GF-D8 (cell line): Measurements from ENCODE around the gene HNRNPAB.

Source experiments
- DNase-seq: peaks from one replicate; lab custom pipeline; 2025; lab: John Stamatoyannopoulos, UW

Gene HNRNPAB

DNA sequence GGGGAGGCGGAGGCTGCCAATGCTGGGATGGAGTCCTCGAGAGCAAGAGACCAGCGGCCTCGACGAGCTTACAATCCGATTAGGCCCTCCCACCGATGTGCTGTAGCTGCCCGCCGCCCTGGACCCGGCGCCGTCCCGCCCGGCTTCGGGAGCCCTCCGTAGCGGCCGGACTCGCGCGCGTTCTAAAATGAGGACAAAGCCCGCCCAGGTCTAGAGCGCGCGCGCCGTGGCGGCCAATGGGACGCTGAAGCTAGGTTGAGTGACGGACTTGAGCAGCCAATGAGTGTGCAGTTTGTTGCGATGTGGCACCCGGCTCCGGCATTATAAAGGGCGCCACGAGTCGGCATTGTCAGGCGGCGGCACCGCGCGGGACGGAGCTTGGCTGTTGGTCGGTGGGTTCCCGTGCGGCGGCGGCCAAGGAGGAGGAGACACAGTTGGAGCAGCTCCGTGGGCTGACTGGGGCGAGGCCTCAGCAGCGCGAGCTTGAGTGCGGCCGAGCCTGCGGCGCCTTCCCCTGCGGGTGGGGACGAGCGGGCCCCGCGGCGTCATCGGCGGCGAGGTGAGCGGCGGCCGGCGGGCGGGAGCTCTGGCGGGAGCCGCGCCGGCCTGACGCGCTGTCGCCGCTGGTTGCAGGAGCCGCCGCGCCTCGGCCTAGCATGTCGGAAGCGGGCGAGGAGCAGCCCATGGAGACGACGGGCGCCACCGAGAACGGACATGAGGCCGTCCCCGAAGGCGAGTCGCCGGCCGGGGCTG is at the start of gene HNRNPAB:
Gene HNRNPAB (plus strand): TSS at position 352 of the 753 bp plus-strand sequence. CDS start 305 bp downstream, at position 657.
- DNase-seq: peak; percentile 84

GRCh38 chr5:178155065-178155464 is 49.3 kb upstream of the HNRNPAB start:
- no peak for DNase-seq

- no peak for DNase-seq
Observed at GRCh38 chr5:178160176-178160575, 44.2 kb upstream of the HNRNPAB start.

DNA sequence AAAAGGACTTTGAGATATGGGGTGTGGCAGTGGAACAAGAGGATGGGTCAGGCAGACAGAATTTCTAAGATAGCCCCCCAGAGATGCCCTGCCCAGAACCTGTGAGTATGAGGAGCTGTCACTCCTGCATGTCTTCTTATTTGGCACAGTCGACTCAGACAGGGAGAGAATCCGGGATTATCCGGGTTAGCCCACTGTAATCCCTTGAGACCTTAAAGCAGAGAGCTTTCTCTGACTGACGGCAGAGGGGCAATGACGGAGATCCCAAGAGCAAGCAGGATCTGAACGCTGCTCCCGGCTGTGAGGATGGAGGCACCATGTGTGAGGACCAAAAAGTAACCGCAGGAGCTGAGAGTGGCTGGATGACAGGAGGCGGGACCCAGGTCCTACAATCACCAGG is 41.9 kb upstream of the HNRNPAB start:
- no peak for DNase-seq

DNA sequence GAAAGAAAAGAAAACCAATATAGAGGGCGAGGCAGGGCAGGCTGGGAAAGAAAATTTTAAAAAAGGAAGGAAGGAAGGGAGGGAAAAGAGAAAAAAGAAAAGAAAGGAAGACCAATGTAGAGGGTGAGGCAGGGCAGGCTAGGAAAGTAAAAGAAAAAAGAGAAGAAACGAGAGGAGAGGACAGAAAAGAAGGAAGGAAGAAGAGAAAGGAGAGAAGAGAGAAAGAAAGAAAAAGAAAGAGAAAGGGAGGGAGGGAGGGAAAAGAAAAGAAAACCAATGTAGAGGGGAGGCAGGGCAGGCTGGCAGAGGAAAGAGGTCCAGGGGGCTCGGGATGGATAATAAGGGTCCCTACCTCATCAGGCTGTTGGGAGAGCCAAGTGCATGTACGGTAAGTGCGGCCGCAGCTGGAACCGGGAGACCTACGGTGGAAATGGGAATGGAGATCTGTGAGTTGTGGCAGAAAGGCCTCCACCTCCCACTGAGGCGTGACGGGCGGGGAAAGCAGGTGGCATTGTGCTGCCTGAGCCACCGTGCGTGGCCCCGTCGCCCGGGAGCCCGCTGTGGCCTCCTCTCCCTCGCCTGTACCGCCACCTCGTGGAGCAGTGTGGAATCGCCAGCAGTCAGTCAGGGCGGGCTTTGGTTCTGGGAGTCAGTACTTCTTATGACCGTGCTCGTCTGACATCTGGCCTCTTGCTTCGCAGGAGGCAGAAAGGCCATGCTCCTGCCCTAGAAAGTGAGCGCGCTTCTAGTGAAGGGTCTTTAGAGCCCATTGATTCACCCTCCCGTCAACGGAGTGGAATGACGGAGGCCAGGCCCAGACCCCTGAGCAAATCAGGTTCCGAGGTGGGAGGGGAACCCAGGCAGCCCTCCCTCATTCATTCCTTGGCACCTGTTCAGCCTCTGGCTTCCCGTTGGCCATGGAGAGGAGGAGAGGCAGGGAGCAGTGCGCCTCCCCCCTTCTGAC is 40.3 kb upstream of the HNRNPAB start:
- DNase-seq: peak; percentile 5

DNA sequence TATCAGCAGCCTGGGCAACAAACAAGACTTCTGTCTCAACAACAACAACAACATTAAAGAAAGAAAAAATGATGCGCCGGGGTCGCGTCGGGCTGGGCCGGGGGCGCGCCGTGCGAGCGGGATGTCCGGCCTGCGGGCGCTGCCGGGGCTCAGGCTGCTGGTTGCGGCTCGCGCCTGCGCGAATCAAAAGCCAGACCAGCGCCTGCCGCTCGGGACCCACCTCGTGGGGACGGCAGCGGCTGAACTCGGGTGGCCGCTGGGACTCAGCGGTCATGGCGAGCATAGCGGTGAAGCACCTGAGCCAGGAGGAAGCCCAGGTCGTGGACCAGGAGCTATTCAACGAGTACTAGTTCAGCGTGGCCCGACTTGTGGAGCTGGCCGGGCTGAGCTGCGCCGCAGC is 38.8 kb upstream of the HNRNPAB start:
- DNase-seq: no peak

- no peak for DNase-seq
Observed at GRCh38 chr5:178170455-178170854, 33.9 kb upstream of the HNRNPAB start.

GRCh38 chr5:178174456-178174855 is 29.9 kb upstream of the HNRNPAB start:
- DNase-seq: no peak

DNA sequence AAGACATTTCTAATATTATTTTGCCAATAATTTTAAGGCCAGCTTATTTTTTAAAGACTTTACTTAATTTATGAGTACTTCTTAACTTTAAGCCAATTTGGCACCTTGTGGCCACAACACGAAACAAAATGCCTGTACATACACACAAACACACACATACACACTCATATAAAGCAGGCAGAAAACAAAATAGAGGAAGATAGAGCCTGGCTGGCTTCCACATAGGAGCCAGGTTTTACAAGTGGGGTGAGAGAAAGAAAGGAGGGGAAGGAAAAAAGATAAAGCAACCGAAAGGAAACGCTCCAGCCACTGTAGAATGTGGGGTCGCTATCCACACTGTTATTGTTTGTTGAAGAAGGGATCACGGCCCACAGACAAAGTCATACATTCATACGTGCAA is 27.5 kb upstream of the HNRNPAB start:
- no peak for DNase-seq

DNA sequence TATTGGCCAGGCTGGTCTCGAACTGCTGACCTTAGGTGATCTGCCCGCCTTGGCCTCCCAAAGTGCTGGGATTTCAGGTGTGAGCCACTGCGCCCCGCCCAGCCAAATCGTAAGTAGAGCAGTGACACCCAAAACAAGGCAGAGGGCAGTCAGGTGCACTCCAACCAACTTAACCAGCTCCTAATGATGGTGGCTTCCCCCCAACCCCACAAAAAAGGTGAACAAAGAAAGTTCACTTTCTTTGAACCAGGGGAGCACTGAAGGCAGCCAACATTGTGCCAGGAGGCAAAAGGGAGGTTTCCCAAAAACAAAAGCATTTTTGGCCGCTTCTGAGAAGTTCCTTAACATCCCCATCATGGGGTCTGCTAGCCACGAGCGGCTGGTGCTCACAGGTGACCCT is 26.8 kb upstream of the HNRNPAB start:
- DNase-seq: no peak

GRCh38 chr5:178180141-178180863 is 24.0 kb upstream of the HNRNPAB start:
- no peak for DNase-seq

DNA sequence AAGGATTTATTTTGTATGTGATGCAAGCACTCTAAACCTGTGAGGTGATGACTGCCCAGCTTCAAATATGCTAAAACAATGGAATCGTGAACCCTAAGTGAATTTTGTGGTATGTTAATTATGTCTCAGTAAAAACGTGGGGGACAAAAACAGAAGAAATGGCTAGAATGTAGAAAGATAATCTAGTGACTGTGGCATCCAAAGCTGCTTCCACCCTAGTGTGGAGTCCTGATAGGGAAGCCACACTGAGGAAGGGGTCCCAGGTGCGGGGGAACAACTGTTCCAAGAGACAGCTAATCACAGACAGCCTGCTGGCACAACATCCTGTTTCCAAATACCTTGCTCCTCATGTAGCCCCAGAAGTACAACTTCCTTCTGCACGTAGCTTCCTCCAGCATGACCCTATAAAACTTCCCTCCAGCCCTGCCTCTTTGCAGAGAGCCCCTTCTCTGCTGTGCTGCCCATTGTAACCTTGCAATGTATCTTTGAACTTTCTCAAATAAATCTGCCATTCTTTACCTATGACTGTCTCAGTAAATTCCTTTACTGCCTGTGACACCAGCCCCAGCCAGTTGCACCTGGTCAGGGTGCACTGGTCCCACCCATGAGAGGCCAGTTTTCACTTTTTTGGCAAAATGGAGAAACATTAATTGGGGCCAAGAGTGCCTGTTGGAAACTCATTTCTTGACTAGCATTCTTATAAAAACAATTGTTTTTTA is 22.0 kb upstream of the HNRNPAB start:
- peak; percentile 100 for DNase-seq

GRCh38 chr5:178186427-178186826 is 17.9 kb upstream of the HNRNPAB start:
- peak; percentile 44 for DNase-seq

DNA sequence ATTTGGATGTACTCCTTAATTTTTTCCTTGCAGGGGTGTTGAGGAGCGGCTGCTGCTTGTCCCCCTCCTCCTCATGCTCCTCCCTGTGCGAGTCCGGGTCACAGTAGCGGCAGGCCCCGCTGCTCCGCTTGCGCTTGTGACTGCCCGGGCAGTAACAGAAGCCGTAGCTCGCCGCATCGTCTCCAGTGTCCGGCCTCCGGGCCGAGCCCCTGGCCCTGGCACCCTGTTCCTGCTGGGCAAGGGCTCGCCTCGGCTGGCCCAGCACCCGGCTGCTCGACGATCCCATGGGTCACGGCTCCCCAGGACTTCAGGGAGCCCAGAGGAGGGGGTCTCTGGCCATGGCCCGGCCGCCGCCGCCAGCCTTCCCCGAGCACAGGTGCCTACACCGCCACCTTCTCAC is 17.3 kb upstream of the HNRNPAB start, which contains the start of gene GMCL2:
Gene GMCL2 (minus strand): TSS at position 358 of the 400 bp plus-strand sequence. CDS start 72 bp downstream, at position 286.
- no peak for DNase-seq

GRCh38 chr5:178189433-178189832 is 14.9 kb upstream of the HNRNPAB start:
- DNase-seq: no peak

GRCh38 chr5:178191661-178192060 is 12.7 kb upstream of the HNRNPAB start:
- no peak for DNase-seq

DNA sequence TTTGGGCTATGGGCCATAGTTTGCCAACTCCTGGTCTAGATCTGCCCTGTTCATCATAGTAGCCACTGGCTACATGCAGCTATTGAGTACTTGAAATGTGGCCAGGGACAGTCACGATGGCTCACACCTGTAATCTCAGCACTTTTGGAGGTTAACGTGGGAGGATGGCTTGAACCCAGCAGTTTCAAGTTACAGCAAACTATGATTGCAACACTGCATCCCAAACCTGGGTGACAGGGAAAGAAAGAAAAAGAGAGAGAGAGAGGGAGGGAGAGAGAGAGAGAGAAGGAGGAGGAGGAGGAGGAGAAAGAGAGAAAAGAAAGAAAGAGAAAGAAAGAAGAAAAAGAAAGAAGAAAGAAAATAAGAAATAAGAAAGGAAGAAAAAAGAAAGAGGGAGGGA is 12.1 kb upstream of the HNRNPAB start:
- DNase-seq: no peak

GRCh38 chr5:178192787-178193186 is 11.5 kb upstream of the HNRNPAB start:
- DNase-seq: no peak

- no peak for DNase-seq
Observed at GRCh38 chr5:178193251-178193809, 11.0 kb upstream of the HNRNPAB start.

DNA sequence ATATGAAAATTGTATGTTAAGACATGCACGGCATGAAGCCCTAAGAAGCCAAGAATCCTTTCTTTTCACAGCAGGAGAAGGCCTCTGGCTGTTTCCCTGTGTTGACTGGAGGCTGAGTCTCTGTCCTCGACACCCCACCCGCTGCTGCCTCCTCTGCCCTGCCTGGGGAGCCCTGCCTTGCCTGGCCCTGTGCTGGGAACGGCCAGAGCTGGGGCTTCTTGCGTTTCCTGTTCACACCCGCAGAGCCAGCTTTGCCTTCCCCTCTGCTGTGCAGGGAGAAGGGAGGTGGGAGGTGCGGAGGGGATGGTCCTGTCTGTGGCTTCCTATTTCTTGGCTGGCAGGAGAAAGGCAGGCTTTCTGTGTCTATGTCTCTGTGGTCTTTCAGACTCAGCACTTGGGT is 10.3 kb upstream of the HNRNPAB start:
- DNase-seq: peak; percentile 26

DNA sequence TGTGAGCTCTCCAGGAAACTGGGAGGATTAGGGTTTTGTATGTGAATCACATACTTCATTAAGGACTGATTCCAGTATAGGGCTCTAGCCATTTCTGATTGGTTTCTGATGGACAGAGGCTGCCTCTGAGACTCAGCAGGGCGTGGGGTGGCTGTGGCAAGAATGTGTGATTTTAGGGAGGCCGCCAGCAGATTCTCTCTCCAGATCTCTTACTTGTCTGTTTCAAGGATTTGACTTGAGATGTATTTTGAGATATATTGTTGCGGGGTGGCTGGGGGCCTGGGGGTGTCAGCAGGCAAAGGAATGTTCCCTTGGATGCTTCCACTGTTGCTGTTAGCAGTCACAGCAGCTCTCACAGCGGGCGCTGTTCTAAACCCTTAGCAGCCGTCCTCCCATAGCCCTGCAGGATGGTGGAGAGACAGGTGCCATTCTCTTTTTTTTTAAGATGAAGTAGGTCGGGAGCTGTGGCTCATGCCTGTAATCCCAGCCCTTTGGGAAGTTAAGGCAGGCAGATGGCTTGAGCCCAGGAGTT is 8.0 kb upstream of the HNRNPAB start:
- DNase-seq: no peak
